GM12892 (cell line): ENCODE measurements around the gene PDIA3.

Experiments
- POLR2A ChIP-seq: IDR thresholded peaks from 2 replicates; pipeline ENCODE4 v1.6.1; 2011; ENCODE audit warnings: low read depth, low read length, control low read depth
- POLR2AphosphoS5 ChIP-seq: IDR thresholded peaks from 2 replicates; pipeline ENCODE4 v1.6.1; 2011; ENCODE audit warnings: low read depth, low read length, control low read depth

GRCh38 chr15:43746245-43746902 is at the start of gene PDIA3:
- TF ChIP-seq POLR2A (peak; percentile 89; the same call in 1 of the 2 replicates), POLR2AphosphoS5 (peak; percentile 75)
